ENCODE measurements around the gene PTPN4. TPM values are rescaled to one million over a fixed set of nuclear protein-coding genes. Genes with fewer than 3 reads are reported as not detected.
"Not testable (repeated sequence)": the region's sequence is repeated elsewhere in the genome, so short reads cannot be mapped to it uniquely, and the experiment has no call there.

PTPN4 gene
- total RNA-seq, 5 donors from 2014 or later (not counting 1 experiment from before 2014, with no cell fraction given) = 105 to 134 (median 126) TPM

- ChIA-PET CTCF (no interaction called here), POLR2A (no interaction called here)
- Mint-ChIP-seq H3K27ac (no peak overlapping the region), H3K27me3 (no peaks in the 10 kb centered on the region), H3K4me3 (no peak overlapping the region), H3K4me1 (peaks cover 3 to 10% (median 9%) of the 10 kb centered on the region in 3 donors), H3K9me3 (peaks cover 2 to 10% (median 4%) of the 10 kb centered on the region in 3 donors), H3K36me3 (peaks cover 3% of the 10 kb centered on the region)
- no peaks in the 10 kb centered on the region for H3K27me3 ChIP-seq (replicated peaks in 1 of 2; ENCODE audit: control insufficient read depth in 2 of 2, extremely low read depth in 1 of 2, insufficient read depth in 2 of 2, low read length in 1 of 2)
- H3K36me3 ChIP-seq (ENCODE audit: control insufficient read depth in 2 of 2, extremely low read depth in 1 of 2, insufficient read depth in 1 of 2, low read length in 1 of 2) = peaks cover 0 to 10% of the 10 kb centered on the region in 2 donors
- 67% methylated on average over 1 of the region's 2 CpGs for WGBS (ENCODE audit: insufficient coverage)
- no peaks in the 10 kb centered on the region for H3K4me1 ChIP-seq (ENCODE audit: control insufficient read depth in 1 of 2, extremely low read depth in 1 of 2, insufficient read depth in 2 of 2, low read length in 2 of 2)
- ATAC-seq (replicated peaks in 1 of 4) (no peak), DNase-seq (no peak)
- H3K27ac ChIP-seq (ENCODE audit: low read length) = no peak overlapping the region
- H3K4me3 ChIP-seq (ENCODE audit: control insufficient read depth in 1 of 2, extremely low read depth in 1 of 2, low read length in 1 of 2) = no peak overlapping the region
- H3K9me3 ChIP-seq = no peaks in the 10 kb centered on the region
Measured at GRCh38 chr2:119982506-119982905, 222.8 kb downstream of the PTPN4 start.

- Mint-ChIP-seq H3K4me3 (no peak overlapping the region), H3K36me3 (peaks cover 3% of the 10 kb centered on the region), H3K9me3 (peaks cover 2 to 10% (median 4%) of the 10 kb centered on the region in 3 donors), H3K4me1 (peaks cover 3 to 10% (median 9%) of the 10 kb centered on the region in 3 donors), H3K27ac (no peak overlapping the region), H3K27me3 (no peaks in the 10 kb centered on the region)
- Histone ChIP-seq H3K9me3 (no peaks in the 10 kb centered on the region), H3K4me3 (ENCODE audit: control insufficient read depth in 1 of 2, extremely low read depth in 1 of 2, low read length in 1 of 2) (no peak overlapping the region), H3K36me3 (ENCODE audit: control insufficient read depth in 2 of 2, extremely low read depth in 1 of 2, insufficient read depth in 1 of 2, low read length in 1 of 2) (peaks cover 0 to 4% of the 10 kb centered on the region in 2 donors), H3K4me1 (ENCODE audit: control insufficient read depth in 1 of 2, extremely low read depth in 1 of 2, insufficient read depth in 2 of 2, low read length in 2 of 2) (no peaks in the 10 kb centered on the region), H3K27ac (ENCODE audit: low read length) (no peak overlapping the region), H3K27me3 (replicated peaks in 1 of 2; ENCODE audit: control insufficient read depth in 2 of 2, extremely low read depth in 1 of 2, insufficient read depth in 2 of 2, low read length in 1 of 2) (no peaks in the 10 kb centered on the region)
- CTCF ChIA-PET = interaction anchor here in 1 of 2 donors (0.5 kb wide), 1 partner anchor 362 kb away, joined by 7 read pairs; no protein-coding TSS in a partner anchor
- POLR2A ChIA-PET = no interaction called here
- ATAC-seq (replicated peaks in 1 of 4) = no peak
- no peak for DNase-seq
- 90% methylated on average over 3 of the region's 3 CpGs for WGBS (ENCODE audit: insufficient coverage)
Measured at GRCh38 chr2:119983108-119983507, 223.4 kb downstream of the PTPN4 start.

- Mint-ChIP-seq H3K36me3 (no peaks in the 10 kb centered on the region), H3K9me3 (no peaks in the 10 kb centered on the region), H3K4me3 (no peak overlapping the region), H3K27ac (no peak overlapping the region), H3K4me1 (no peaks in the 10 kb centered on the region), H3K27me3 (peaks cover 5 to 6% of the 10 kb centered on the region in 2 donors)
- ATAC-seq (replicated peaks in 1 of 4) = no peak
- H3K4me1 ChIP-seq (ENCODE audit: control insufficient read depth in 1 of 2, extremely low read depth in 1 of 2, insufficient read depth in 2 of 2, low read length in 2 of 2) = no peaks in the 10 kb centered on the region
- POLR2A ChIA-PET = no interaction called here
- CTCF ChIA-PET = no interaction called here
- no peak overlapping the region for H3K4me3 ChIP-seq (ENCODE audit: control insufficient read depth in 1 of 2, extremely low read depth in 1 of 2, low read length in 1 of 2)
- H3K9me3 ChIP-seq = no peaks in the 10 kb centered on the region
- H3K36me3 ChIP-seq (ENCODE audit: control insufficient read depth in 2 of 2, extremely low read depth in 1 of 2, insufficient read depth in 1 of 2, low read length in 1 of 2) = no peaks in the 10 kb centered on the region
- DNase-seq = no peak
- no peak overlapping the region for H3K27ac ChIP-seq (ENCODE audit: low read length)
- no CpG with 5 or more reads among the region's 3 CpGs for WGBS (ENCODE audit: insufficient coverage)
- H3K27me3 ChIP-seq (replicated peaks in 1 of 2; ENCODE audit: control insufficient read depth in 2 of 2, extremely low read depth in 1 of 2, insufficient read depth in 2 of 2, low read length in 1 of 2) = peaks cover 0 to 2% of the 10 kb centered on the region in 2 experiments
Measured at GRCh38 chr2:119996148-119996547, 236.4 kb downstream of the PTPN4 start.

- CTCF ChIA-PET; H3K4me3 Mint-ChIP-seq; H3K9me3 Mint-ChIP-seq; DNase-seq; H3K27ac Mint-ChIP-seq; H3K27ac ChIP-seq (ENCODE audit: low read length); H3K4me3 ChIP-seq (ENCODE audit: control insufficient read depth in 1 of 2, extremely low read depth in 1 of 2, low read length in 1 of 2); H3K27me3 Mint-ChIP-seq; ATAC-seq (replicated peaks in 1 of 4); H3K36me3 Mint-ChIP-seq; H3K4me1 Mint-ChIP-seq; H3K9me3 ChIP-seq; H3K27me3 ChIP-seq (replicated peaks in 1 of 2; ENCODE audit: control insufficient read depth in 2 of 2, extremely low read depth in 1 of 2, insufficient read depth in 2 of 2, low read length in 1 of 2); POLR2A ChIA-PET; H3K36me3 ChIP-seq (ENCODE audit: control insufficient read depth in 2 of 2, extremely low read depth in 1 of 2, insufficient read depth in 1 of 2, low read length in 1 of 2); H3K4me1 ChIP-seq (ENCODE audit: control insufficient read depth in 1 of 2, extremely low read depth in 1 of 2, insufficient read depth in 2 of 2, low read length in 2 of 2): not testable (repeated sequence)
- WGBS (ENCODE audit: insufficient coverage) = 95% methylated on average over 44 of the region's 55 CpGs
Measured at GRCh38 chr2:119996896-119997891, 237.5 kb downstream of the PTPN4 start.

- Histone ChIP-seq H3K9me3 (no peaks in the 10 kb centered on the region), H3K27ac (ENCODE audit: low read length) (no peak overlapping the region), H3K4me3 (ENCODE audit: control insufficient read depth in 1 of 2, extremely low read depth in 1 of 2, low read length in 1 of 2) (no peak overlapping the region), H3K4me1 (ENCODE audit: control insufficient read depth in 1 of 2, extremely low read depth in 1 of 2, insufficient read depth in 2 of 2, low read length in 2 of 2) (no peaks in the 10 kb centered on the region), H3K27me3 (replicated peaks in 1 of 2; ENCODE audit: control insufficient read depth in 2 of 2, extremely low read depth in 1 of 2, insufficient read depth in 2 of 2, low read length in 1 of 2) (no peaks in the 10 kb centered on the region), H3K36me3 (ENCODE audit: control insufficient read depth in 2 of 2, extremely low read depth in 1 of 2, insufficient read depth in 1 of 2, low read length in 1 of 2) (no peaks in the 10 kb centered on the region)
- whole genome bisulfite sequencing (ENCODE audit: insufficient coverage) = 83% methylated on average over 1 of the region's 1 CpG
- Mint-ChIP-seq H3K36me3 (no peaks in the 10 kb centered on the region), H3K27ac (no peak overlapping the region), H3K27me3 (no peaks in the 10 kb centered on the region), H3K9me3 (no peaks in the 10 kb centered on the region), H3K4me1 (no peaks in the 10 kb centered on the region), H3K4me3 (no peak overlapping the region)
- DNase-seq (no peak), ATAC-seq (replicated peaks in 1 of 4) (no peak)
- ChIA-PET POLR2A (no interaction called here), CTCF (no interaction called here)
Measured at GRCh38 chr2:120001471-120001870, 241.7 kb downstream of the PTPN4 start.

GRCh38 chr2:120004254-120004653 is 244.5 kb downstream of the PTPN4 start:
- POLR2A ChIA-PET = no interaction called here
- ATAC-seq (replicated peaks in 1 of 4) = no peak
- CTCF ChIA-PET = interaction anchor here in 1 of 2 donors (1.2 kb wide), 1 partner anchor 241 kb away, joined by 3 read pairs; no protein-coding TSS in a partner anchor
- DNase-seq = no peak
- Histone ChIP-seq H3K36me3 (ENCODE audit: control insufficient read depth in 2 of 2, extremely low read depth in 1 of 2, insufficient read depth in 1 of 2, low read length in 1 of 2) (no peaks in the 10 kb centered on the region), H3K27me3 (replicated peaks in 1 of 2; ENCODE audit: control insufficient read depth in 2 of 2, extremely low read depth in 1 of 2, insufficient read depth in 2 of 2, low read length in 1 of 2) (no peaks in the 10 kb centered on the region), H3K9me3 (no peaks in the 10 kb centered on the region), H3K27ac (ENCODE audit: low read length) (no peak overlapping the region), H3K4me1 (ENCODE audit: control insufficient read depth in 1 of 2, extremely low read depth in 1 of 2, insufficient read depth in 2 of 2, low read length in 2 of 2) (no peaks in the 10 kb centered on the region), H3K4me3 (ENCODE audit: control insufficient read depth in 1 of 2, extremely low read depth in 1 of 2, low read length in 1 of 2) (no peak overlapping the region)
- Mint-ChIP-seq H3K9me3 (no peaks in the 10 kb centered on the region), H3K27ac (no peak overlapping the region), H3K27me3 (no peaks in the 10 kb centered on the region), H3K4me3 (no peak overlapping the region), H3K4me1 (no peaks in the 10 kb centered on the region), H3K36me3 (no peaks in the 10 kb centered on the region)
